Gastrocnemius medialis (tissue), 4 donors: Measurements from ENCODE around the gene NCOA7. TPM values are rescaled to one million over a fixed set of nuclear protein-coding genes. Genes with fewer than 3 reads are reported as not detected.
A peak's percentile ranks its signal among the peaks of the same experiment; 100 is the strongest.
"Not testable (repeated sequence)": the region's sequence is repeated elsewhere in the genome, so short reads cannot be mapped to it uniquely, and the experiment has no call there.

Experiments
- ATAC-seq, 2 donors: fragments of 150-250 bp; one replicate each; pipeline ENCODE4 v1.9.1; 2016
- DNase-seq, 2 donors: peaks; one replicate each; pipeline ENCODE4 v3.0.0-alpha.2; 2019
- H3K27ac ChIP-seq, 4 donors: fragments of 200-600 bp; sonication (generic); 1 replicate in 1 of 4; 2 replicates in 3 of 4; pipeline ENCODE4 v1.5.1; 2016 to 2018; ENCODE audit warnings: mild to moderate bottlenecking in 2 of 4, moderate library complexity in 1 of 4
- H3K27me3 ChIP-seq, 3 donors: fragments of 200-600 bp; sonication (generic) in 2 of 3; 1 replicate in 1 of 3; 2 replicates in 2 of 3; pipeline versions ENCODE4 v1.5.1 to v1.6.0; 2016 to 2019; ENCODE audit warnings: mild to moderate bottlenecking in 1 of 3, moderate library complexity in 1 of 3
- H3K36me3 ChIP-seq, 2 donors: fragments of 200-600 bp; sonication (generic) in 1 of 2; one replicate each; pipeline ENCODE4 v1.5.1; 2017 to 2018
- H3K4me1 ChIP-seq, 2 donors: fragments of 200-600 bp; sonication (generic) in 1 of 2; one replicate each; pipeline ENCODE4 v1.5.1; 2016 to 2017; ENCODE audit warnings: mild to moderate bottlenecking in 2 of 2
- H3K4me3 ChIP-seq, 4 donors: fragments of 200-600 bp; sonication (generic) in 3 of 4; 1 replicate in 1 of 4; 2 replicates in 3 of 4; pipeline ENCODE4 v1.5.1; 2016 to 2019; ENCODE audit warnings: mild to moderate bottlenecking in 2 of 4
- H3K9me3 ChIP-seq, 3 donors: fragments of 200-600 bp; sonication (generic) in 2 of 3; 1 replicate in 1 of 3; 2 replicates in 2 of 3; pipeline ENCODE4 v1.5.1; 2016 to 2019
- POLR2A ChIP-seq, 2 donors: fragments of 450-650 bp; IDR thresholded peaks; one replicate each; pipeline ENCODE4 v1.6.1; 2017; ENCODE audit warnings: antibody characterized with exemption in 2 of 2, mild to moderate bottlenecking in 2 of 2, moderate library complexity in 2 of 2
- in situ Hi-C, 4 donors: fragments of 200-750 bp; cut with MboI; loops; one replicate each; pipeline versions ENCODE4 v1.15.0 to v1.8.0; 2017; ENCODE audit warnings: low sequenced_read_pairs in 4 of 4
- intact Hi-C: fragments of 100-400 bp; cut with DNase I; formaldehyde crosslinking; loops from one replicate; pipeline ENCODE4 v1.15.1; 2023; ENCODE audit warnings: low total_unique reads
- total RNA-seq, 4 donors: library from RNA; depleted of rRNA; stranded (reverse); fragments of >200 nt; gene quantifications; one replicate each; pipeline versions ENCODE4 v1.1.0 to v1.2.3, GENCODE V29; 2016
- TF ChIP-seq, protein P1 (sequence below), 5 experiments: fragments of 450-650 bp in 3 of 5; fragments of 200-600 bp in 2 of 5; sonication (generic) in 2 of 5; IDR thresholded peaks in 4 of 5; conservative IDR thresholded peaks in 1 of 5; 1 replicate in 4 of 5; 2 replicates in 1 of 5; pipeline ENCODE4 v1.5.1; 2016 to 2019; ENCODE audit warnings: antibody characterized with exemption in 5 of 5, mild to moderate bottlenecking in 3 of 5, moderate library complexity in 3 of 5

Gene NCOA7
- total RNA-seq, 4 donors from 2014 or later = 7.0 to 9.5 (median 9.2) TPM

DNA sequence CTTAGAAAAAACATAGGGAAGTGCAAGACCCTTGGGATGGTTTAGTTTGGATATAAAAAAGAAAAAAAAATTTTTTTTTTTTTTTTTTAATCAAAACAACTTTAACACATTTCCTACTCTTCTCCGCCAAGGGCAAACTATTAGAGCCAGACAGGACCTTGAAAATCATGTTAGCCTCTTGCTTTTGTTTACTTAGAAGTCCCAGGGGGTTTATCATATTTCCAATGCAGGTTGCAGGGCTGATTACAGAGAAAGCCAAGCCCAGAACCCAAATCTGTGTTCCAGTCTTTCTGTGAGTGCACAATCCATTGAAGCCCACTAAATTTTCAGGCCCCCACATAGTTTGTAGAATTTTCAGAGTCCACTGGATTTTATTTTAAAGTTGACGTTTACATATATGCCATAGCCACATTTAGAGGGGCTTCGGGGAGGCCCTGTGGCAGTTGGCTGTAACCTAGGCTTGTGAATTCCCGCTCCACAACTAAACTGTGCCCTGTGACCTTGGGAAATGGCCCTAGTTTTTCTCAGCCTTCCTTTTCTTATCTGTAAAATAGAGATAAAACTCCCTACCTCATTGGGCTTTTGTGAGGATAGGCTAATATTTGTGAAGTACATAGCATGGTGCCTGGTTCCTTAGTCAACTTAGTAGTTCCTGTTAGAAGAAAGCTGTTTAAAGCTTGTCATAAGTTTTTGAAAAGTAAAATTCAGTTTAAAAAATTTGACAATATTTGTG is 55.7 kb downstream of the NCOA7 start:
- no peak for TF ChIP-seq POLR2A (IDR thresholded peaks at IDR 0.05)
- TF ChIP-seq, protein P1, sequence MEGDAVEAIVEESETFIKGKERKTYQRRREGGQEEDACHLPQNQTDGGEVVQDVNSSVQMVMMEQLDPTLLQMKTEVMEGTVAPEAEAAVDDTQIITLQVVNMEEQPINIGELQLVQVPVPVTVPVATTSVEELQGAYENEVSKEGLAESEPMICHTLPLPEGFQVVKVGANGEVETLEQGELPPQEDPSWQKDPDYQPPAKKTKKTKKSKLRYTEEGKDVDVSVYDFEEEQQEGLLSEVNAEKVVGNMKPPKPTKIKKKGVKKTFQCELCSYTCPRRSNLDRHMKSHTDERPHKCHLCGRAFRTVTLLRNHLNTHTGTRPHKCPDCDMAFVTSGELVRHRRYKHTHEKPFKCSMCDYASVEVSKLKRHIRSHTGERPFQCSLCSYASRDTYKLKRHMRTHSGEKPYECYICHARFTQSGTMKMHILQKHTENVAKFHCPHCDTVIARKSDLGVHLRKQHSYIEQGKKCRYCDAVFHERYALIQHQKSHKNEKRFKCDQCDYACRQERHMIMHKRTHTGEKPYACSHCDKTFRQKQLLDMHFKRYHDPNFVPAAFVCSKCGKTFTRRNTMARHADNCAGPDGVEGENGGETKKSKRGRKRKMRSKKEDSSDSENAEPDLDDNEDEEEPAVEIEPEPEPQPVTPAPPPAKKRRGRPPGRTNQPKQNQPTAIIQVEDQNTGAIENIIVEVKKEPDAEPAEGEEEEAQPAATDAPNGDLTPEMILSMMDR (IDR thresholded peaks at IDR 0.05 in 4 of 5, conservative IDR thresholded peaks at IDR 0.05 in 1 of 5) = no peak
- H3K27me3 ChIP-seq = no peaks in the 10 kb centered on the region
- no peak overlapping the region for H3K4me3 ChIP-seq
- in situ Hi-C loops (no loop called here), intact Hi-C loops (no loop called here)
- H3K4me1 ChIP-seq = peaks cover 0 to 17% of the 10 kb centered on the region in 2 donors
- no peaks in the 10 kb centered on the region for H3K9me3 ChIP-seq
- H3K36me3 ChIP-seq = no peaks in the 10 kb centered on the region
- ATAC-seq = no peak
- peak overlapping the region in 3 of 4 donors; percentile 27 to 58 (median 40) for H3K27ac ChIP-seq
- no peak for DNase-seq

DNA sequence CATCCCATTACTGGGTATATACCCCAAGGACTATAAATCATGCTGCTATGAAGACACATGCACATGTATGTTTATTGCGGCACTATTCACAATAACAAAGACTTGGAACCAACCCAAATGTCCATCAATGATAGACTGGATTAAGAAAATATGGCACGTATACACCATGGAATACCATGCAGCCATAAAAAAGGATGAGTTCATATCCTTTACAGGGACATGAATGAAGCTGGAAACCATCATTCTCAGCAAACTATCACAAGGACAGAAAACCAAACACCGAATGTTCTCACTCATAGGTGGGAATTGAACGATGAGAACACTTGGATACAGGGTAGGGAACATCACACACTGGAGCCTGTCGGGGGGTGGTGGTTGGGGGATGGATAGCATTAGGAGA is 57.5 kb downstream of the NCOA7 start:
- ATAC-seq, H3K27ac ChIP-seq, H3K27me3 ChIP-seq, H3K4me3 ChIP-seq, H3K9me3 ChIP-seq, intact Hi-C loops, H3K36me3 ChIP-seq, DNase-seq, in situ Hi-C loops: not testable (repeated sequence)
- peaks cover 0 to 17% of the 10 kb centered on the region in 2 donors for H3K4me1 ChIP-seq

DNA sequence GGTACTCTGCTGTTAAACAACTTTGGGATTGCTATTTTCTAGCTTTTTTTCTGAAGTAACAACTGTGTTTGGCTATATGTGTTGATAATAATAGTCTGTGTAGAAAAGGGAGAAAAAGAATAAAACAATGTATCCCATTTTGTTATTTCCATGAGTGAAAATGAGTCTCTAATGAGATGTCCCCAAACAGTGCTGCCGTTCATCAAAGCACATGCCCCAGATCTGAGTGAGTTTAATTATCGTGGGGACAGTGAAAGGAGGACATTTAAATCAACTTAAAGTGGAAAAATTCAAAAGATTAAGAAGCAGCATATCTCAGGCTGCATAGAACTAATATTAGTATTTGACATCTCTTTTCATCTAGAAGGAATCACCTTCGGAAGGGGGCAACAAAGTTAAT is 59.6 kb downstream of the NCOA7 start:
- H3K27ac ChIP-seq = no peak overlapping the region
- in situ Hi-C loops = loop anchor here in 2 of 4 donors (10.0 to 25.0 kb wide), 2 partner anchors 112 to 124 kb away; partner anchors contain the start of gene HINT3 (in 1 of the 2)
- no peak for ATAC-seq
- intact Hi-C loops = no loop called here
- no peaks in the 10 kb centered on the region for H3K36me3 ChIP-seq
- DNase-seq = no peak
- H3K27me3 ChIP-seq = no peaks in the 10 kb centered on the region
- H3K4me1 ChIP-seq = peaks cover 0 to 13% of the 10 kb centered on the region in 2 donors
- H3K9me3 ChIP-seq = no peaks in the 10 kb centered on the region
- no peak overlapping the region for H3K4me3 ChIP-seq
- TF ChIP-seq, protein P1 (IDR thresholded peaks at IDR 0.05 in 4 of 5, conservative IDR thresholded peaks at IDR 0.05 in 1 of 5) = no peak
- no peak for TF ChIP-seq POLR2A (IDR thresholded peaks at IDR 0.05)

DNA sequence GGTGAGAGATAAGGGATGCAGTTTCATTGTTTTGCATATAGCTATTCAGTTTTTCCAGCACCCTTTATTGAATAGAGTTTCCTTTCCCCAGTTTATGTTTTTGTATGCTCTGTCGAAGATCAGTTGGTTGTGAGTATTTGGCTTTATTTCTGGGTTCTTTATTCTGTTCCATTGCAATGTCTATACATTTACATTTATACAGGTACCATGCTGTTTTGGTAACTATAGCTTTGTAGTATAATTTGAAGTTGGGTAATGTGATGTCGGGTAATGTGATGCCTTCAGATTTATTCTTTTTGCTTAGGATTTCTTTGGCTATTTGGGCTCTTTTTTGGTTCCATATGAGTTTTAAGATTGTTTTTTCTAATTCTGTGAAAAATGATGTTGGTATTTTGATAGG is 61.8 kb downstream of the NCOA7 start:
- H3K9me3 ChIP-seq = no peaks in the 10 kb centered on the region
- no peaks in the 10 kb centered on the region for H3K4me1 ChIP-seq
- no peaks in the 10 kb centered on the region for H3K36me3 ChIP-seq
- DNase-seq (no peak), ATAC-seq (no peak)
- no peak for TF ChIP-seq POLR2A (IDR thresholded peaks at IDR 0.05)
- TF ChIP-seq, protein P1 (IDR thresholded peaks at IDR 0.05 in 4 of 5, conservative IDR thresholded peaks at IDR 0.05 in 1 of 5) = no peak
- intact Hi-C loops (no loop called here), in situ Hi-C loops (loop anchor here in 2 of 4 donors (10.0 to 25.0 kb wide), 2 partner anchors 110 to 122 kb away; partner anchors contain the start of gene HINT3 (in 1 of the 2))
- H3K27me3 ChIP-seq = no peaks in the 10 kb centered on the region
- no peak overlapping the region for H3K27ac ChIP-seq
- no peak overlapping the region for H3K4me3 ChIP-seq

DNA sequence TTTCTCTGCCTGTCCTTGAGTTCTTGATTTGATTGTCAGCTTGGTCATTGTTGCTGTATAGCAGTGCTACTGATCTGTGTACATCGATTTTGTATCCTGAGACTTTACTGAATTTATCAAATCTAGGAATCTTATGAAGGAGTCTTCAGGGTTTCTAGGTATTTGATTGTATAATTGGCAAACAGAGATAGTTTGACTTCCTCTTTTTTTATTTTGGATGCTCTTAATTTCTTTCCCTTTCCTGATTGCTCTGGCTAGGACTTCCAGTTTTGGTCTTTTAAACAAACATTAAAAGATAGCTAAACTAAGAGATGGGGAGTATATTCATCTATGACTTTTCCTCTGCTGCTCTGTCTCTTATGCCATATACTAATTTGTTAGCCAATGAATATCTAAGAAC is 62.4 kb downstream of the NCOA7 start:
- no peaks in the 10 kb centered on the region for H3K9me3 ChIP-seq
- H3K27me3 ChIP-seq = no peaks in the 10 kb centered on the region
- no peaks in the 10 kb centered on the region for H3K36me3 ChIP-seq
- TF ChIP-seq, protein P1 (IDR thresholded peaks at IDR 0.05 in 4 of 5, conservative IDR thresholded peaks at IDR 0.05 in 1 of 5) = no peak
- no peak for TF ChIP-seq POLR2A (IDR thresholded peaks at IDR 0.05)
- H3K4me3 ChIP-seq = no peak overlapping the region
- H3K4me1 ChIP-seq = no peaks in the 10 kb centered on the region
- in situ Hi-C loops = loop anchor here in 2 of 4 donors (10.0 to 25.0 kb wide), 2 partner anchors 109 to 122 kb away; partner anchors contain the start of gene HINT3 (in 1 of the 2)
- DNase-seq (no peak), ATAC-seq (no peak)
- H3K27ac ChIP-seq = no peak overlapping the region
- intact Hi-C loops = no loop called here
